Adrenal gland (tissue), 5 donors: Measurements from ENCODE around the gene LAMB1.

Source experiments
- POLR2A ChIP-seq, 2 donors: fragments of 450-650 bp; IDR thresholded peaks; one replicate each; pipeline ENCODE4 v1.6.1; 2017; ENCODE audit warnings: antibody characterized with exemption in 2 of 2, mild to moderate bottlenecking in 2 of 2, moderate library complexity in 1 of 2
- TF ChIP-seq, protein P1 (sequence below), 6 experiments: fragments of 450-650 bp in 4 of 6; fragments of 200-600 bp in 2 of 6; sonication (generic) in 1 of 6; IDR thresholded peaks; 1 replicate in 5 of 6; 2 replicates in 1 of 6; pipeline versions ENCODE4 v1.5.1 to v1.8.0; 2016 to 2021; ENCODE audit warnings: antibody characterized with exemption in 6 of 6, mild to moderate bottlenecking in 2 of 6, moderate library complexity in 1 of 6
- donor health status: DM: no; HTN: no; CAD: no.

DNA sequence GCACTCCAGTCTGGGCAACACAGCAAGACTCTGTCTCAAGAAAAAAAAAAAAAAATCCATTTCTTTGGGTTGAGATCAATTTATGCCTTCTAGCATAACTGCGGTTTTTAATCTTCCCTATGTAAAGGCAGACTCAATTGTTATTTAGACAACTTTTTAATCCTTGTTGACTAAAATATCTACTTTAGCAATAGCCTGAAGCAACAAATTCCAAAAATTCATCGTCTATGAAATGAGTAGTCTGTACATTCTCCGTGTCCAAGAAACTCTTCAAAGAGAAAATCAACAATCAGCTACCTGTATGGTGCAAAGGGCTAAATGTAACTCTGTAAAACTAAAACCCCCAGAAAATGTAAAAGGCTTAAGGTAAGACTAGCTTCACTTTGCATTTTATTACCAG lies 22.8 kb downstream of the LAMB1 start:
- TF ChIP-seq, protein P1, sequence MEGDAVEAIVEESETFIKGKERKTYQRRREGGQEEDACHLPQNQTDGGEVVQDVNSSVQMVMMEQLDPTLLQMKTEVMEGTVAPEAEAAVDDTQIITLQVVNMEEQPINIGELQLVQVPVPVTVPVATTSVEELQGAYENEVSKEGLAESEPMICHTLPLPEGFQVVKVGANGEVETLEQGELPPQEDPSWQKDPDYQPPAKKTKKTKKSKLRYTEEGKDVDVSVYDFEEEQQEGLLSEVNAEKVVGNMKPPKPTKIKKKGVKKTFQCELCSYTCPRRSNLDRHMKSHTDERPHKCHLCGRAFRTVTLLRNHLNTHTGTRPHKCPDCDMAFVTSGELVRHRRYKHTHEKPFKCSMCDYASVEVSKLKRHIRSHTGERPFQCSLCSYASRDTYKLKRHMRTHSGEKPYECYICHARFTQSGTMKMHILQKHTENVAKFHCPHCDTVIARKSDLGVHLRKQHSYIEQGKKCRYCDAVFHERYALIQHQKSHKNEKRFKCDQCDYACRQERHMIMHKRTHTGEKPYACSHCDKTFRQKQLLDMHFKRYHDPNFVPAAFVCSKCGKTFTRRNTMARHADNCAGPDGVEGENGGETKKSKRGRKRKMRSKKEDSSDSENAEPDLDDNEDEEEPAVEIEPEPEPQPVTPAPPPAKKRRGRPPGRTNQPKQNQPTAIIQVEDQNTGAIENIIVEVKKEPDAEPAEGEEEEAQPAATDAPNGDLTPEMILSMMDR (IDR thresholded peaks at IDR 0.05), result no peak
- TF ChIP-seq POLR2A (IDR thresholded peaks at IDR 0.05), result no peak
